Measurements from ENCODE around the gene BCS1L. TPM values are rescaled to one million over a fixed set of nuclear protein-coding genes. Genes with fewer than 3 reads are reported as not detected.

Gene BCS1L
- total and polyA plus RNA-seq, 2 of the 13 experiments (the other 11 are each of a cell fraction or from before 2014, with no cell fraction given) = 48.9 to 76.0 TPM

DNA sequence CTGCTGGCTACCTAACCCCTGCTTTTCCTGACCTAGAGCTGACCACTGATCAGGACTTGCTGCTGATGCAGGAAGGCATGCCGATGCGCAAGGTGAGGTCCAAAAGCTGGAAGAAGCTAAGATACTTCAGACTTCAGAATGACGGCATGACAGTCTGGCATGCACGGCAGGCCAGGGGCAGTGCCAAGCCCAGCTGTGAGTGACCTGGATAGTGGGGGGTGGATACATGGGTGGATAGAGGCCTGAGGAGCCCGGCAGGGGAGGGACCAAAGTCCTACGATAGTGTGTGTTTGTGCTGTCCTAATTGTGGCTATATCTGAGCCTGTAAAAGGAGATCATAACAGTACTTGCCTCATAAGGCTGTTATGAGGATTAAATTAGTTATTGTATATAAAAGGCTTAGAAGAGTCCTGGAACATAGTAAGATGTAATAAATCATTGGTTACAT lies 43.6 kb upstream of the BCS1L start (continued):
- TF ChIP-seq HOXA9 (CRISPR knock-in tag; IDR thresholded peaks at IDR 0.05; ENCODE audit: borderline replicate concordance) = no peak
- TF ChIP-seq SNRNP70 (IDR thresholded peaks at IDR 0.05; ENCODE audit: low read depth, low read length) = no peak
- TF ChIP-seq ZBTB2 (CRISPR knock-in tag; IDR thresholded peaks at IDR 0.05; ENCODE audit: low read depth) = no peak
- TF ChIP-seq, protein P1, sequence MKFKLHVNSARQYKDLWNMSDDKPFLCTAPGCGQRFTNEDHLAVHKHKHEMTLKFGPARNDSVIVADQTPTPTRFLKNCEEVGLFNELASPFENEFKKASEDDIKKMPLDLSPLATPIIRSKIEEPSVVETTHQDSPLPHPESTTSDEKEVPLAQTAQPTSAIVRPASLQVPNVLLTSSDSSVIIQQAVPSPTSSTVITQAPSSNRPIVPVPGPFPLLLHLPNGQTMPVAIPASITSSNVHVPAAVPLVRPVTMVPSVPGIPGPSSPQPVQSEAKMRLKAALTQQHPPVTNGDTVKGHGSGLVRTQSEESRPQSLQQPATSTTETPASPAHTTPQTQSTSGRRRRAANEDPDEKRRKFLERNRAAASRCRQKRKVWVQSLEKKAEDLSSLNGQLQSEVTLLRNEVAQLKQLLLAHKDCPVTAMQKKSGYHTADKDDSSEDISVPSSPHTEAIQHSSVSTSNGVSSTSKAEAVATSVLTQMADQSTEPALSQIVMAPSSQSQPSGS (CRISPR knock-in tag; IDR thresholded peaks at IDR 0.05) = no peak
- TF ChIP-seq, protein P2, sequence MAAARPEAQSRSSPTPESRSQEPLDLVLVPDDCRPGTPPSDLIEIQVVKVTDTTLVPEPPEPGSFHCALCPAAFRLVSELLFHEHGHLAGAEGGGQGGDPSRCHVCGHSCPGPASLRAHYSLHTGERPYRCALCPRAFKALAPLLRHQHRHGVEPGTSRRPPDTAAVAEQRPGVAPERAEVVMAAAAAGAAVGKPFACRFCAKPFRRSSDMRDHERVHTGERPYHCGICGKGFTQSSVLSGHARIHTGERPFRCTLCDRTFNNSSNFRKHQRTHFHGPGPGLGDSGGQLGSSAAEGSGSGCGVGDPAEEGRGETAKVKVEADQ (CRISPR knock-in tag; IDR thresholded peaks at IDR 0.05; ENCODE audit: borderline replicate concordance) = no peak
- TF ChIP-seq ZNF850 (CRISPR knock-in tag; conservative IDR thresholded peaks at IDR 0.05) = no peak
- no peak for TF ChIP-seq ZNF790 (CRISPR knock-in tag; IDR thresholded peaks at IDR 0.05; ENCODE audit: borderline replicate concordance)
- no peak for TF ChIP-seq ZNF547 (CRISPR knock-in tag; IDR thresholded peaks at IDR 0.05)
- no peak for TF ChIP-seq ZSCAN21 (CRISPR knock-in tag; IDR thresholded peaks at IDR 0.05; ENCODE audit: borderline replicate concordance)
- TF ChIP-seq KLF15 (CRISPR knock-in tag; IDR thresholded peaks at IDR 0.05; ENCODE audit: borderline replicate concordance) = no peak
- TF ChIP-seq NR3C1 (CRISPR knock-in tag; IDR thresholded peaks at IDR 0.05) = no peak
- no peak for TF ChIP-seq ZNF703 (CRISPR knock-in tag; IDR thresholded peaks at IDR 0.05; ENCODE audit: borderline replicate concordance)
- no peak for TF ChIP-seq HHEX (CRISPR knock-in tag; IDR thresholded peaks at IDR 0.05)
- no peak for TF ChIP-seq KDM3A (CRISPR knock-in tag; IDR thresholded peaks at IDR 0.05; ENCODE audit: low read depth)
- TF ChIP-seq MIER3 (CRISPR knock-in tag; IDR thresholded peaks at IDR 0.05; ENCODE audit: borderline replicate concordance) = no peak
- no peak for TF ChIP-seq NFYC (CRISPR knock-in tag; IDR thresholded peaks at IDR 0.05)
- TF ChIP-seq ZNF891 (CRISPR knock-in tag; IDR thresholded peaks at IDR 0.05) = peak; percentile 61; the same call in 1 of the 2 replicates
- no peak for TF ChIP-seq AGO2 (optimal IDR thresholded peaks at IDR 0.05; ENCODE audit: low read depth, low read length)
- TF ChIP-seq BRD4 (CRISPR knock-in tag; IDR thresholded peaks at IDR 0.05) = no peak
- TF ChIP-seq ZNF639 (CRISPR knock-in tag; conservative IDR thresholded peaks at IDR 0.05) = no peak
- TF ChIP-seq PLSCR1 (CRISPR knock-in tag; IDR thresholded peaks at IDR 0.05; ENCODE audit: borderline replicate concordance) = no peak
- no peak for TF ChIP-seq MEIS2 (CRISPR knock-in tag; IDR thresholded peaks at IDR 0.05)
- TF ChIP-seq ZNF234 (CRISPR knock-in tag; conservative IDR thresholded peaks at IDR 0.05) = no peak
- 0 out of 2 replicates have a peak, but pooled peaks have one; percentile 27 for TF ChIP-seq ZFY (CRISPR knock-in tag; IDR thresholded peaks at IDR 0.05)
- TF ChIP-seq ZNF296 (CRISPR knock-in tag; conservative IDR thresholded peaks at IDR 0.05) = no peak
- no peak for TF ChIP-seq ZNF567 (CRISPR knock-in tag; IDR thresholded peaks at IDR 0.05; ENCODE audit: borderline replicate concordance)
- TF ChIP-seq GZF1 (CRISPR knock-in tag; IDR thresholded peaks at IDR 0.05) = no peak

Data from HepG2 (cell line).